ENCODE data around the gene EFCAB14.
"Not testable (repeated sequence)": the region's sequence is repeated elsewhere in the genome, so short reads cannot be mapped to it uniquely, and the experiment has no call there.

The EFCAB14 gene

GRCh38 chr1:46718727-46719622 is at the start of gene EFCAB14:
Gene EFCAB14, minus strand, starts transcription at chr1:46719114. Its CDS starts 1,027 bp downstream, at chr1:46718087.
- peak; percentile 93 for DNase-seq

- no peak for DNase-seq
These were observed 49.5 kb upstream of the EFCAB14 start for GRCh38 chr1:46768445-46768844.

DNA sequence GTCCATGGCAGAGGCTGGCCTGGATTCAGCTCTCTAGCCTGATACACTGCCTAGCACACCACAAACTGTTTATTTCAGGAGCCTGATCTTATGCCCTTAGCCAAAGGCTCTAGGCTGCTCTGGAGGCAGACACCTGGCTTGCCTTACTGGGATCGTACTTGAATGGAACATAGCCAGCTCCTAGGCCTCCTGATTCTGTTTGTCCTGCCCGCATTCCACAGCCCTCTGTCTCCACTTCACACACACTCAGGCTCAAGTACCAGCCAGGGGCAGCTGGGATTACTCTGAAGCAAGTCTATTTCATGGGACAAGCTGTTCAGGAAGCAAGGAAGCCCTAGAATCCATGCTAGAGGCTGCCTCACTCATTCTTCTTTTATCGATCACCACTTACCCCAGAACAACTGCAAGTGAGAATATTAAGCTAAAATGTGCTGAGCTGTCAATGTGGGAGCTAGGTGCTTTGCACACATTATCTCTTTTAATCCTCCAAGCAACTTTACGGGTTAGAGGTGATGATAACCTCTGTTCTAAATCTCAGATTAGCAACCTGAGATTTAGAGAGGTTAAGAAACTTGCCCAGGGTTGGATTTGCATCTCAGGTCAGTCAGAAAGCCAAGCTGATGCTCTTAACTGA is 48.9 kb upstream of the EFCAB14 start:
- DNase-seq, result no peak

DNA sequence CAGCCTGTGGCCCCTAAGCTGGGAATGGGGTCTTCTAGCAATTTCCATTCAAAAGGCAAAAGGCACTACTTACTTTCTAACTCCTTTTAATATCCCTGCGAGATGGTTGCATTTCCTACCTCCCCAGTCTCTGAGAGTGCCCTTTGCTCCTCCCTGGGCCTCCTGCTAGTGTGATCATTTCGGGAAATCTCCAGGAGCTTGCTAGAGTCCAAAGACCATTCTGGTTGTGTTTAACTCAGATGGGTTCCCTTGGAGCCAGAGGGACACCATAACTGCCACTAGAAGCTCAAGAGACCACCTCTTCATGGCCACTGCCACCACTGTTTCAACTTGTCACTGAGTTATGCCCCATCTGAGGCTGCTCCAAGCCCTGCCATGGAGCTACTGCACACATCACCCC is 45.5 kb upstream of the EFCAB14 start:
- no peak for DNase-seq

DNA sequence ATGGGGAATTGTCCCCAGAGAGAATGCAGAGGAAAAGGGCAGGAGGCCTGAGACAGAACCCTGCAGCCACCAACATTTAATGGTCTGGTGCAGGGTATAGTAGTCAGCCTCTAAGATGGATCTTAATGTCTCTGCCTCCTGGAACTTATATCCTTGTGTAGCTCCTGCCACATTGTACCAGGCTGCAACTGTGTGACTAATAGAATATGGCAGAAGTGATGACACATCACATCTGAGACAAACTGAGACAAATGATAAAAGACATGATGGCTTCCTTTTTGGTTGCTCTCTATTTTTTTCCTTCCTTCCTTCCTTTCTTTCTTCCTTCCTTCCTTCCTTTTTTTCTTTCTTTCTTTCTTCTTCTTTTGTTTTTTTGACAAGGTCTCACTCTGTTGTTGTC is 42.8 kb upstream of the EFCAB14 start:
- no peak for DNase-seq

DNA sequence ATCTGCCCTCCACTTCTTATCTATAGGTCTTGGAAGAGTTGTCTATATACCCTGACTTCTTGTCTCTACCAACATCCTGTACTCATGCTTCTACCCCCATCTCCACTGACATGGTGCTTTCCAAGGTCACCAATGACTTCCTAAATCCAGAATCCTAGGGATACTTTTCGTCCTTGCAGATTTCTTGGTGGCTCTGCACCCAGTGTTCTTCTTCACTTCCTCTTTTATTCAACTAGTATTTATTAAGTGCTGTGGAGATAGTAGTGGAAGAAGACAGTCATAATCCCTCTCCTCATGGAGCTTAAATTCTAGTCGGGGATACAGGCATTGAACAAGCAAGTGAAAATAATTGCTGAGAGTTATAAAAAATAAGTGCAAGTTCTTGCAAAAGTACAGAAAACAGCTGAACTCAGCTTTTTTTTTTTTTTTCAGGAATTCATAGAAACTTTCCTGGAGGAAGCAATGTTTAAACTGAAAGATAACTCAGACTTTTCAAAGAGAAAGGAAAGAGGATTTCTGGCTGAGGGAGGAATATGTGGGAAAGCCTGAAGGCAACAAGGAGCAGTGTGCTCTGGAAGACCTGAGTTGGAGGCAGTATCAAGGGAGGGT is 41.7 kb upstream of the EFCAB14 start:
- no peak for DNase-seq

DNA sequence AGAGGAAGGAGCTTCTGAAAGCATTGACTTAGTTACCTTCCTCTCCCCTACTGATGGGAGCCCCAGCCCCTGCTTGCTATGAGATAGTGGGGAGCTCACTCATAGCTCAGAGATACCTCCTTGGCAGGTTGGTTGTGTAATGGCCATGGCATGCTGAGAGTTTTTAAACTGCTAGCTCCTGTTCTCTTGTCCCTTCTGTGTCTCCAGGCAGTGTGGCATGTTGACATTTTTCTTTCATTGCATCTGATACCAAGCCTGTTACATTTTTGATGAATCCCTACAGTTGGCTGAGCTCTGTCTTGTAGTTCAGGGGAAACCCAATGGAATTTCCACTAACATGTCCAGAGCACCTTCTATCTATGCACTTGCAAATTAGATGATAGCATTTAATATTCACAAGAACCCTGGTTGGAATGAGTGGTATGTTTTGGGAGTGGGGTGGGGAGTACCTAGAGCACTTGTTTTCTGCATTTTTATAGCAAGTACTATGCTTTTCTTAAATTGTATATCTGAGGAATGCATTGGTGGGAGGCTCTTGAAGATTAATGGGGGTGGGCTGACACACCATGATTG is 39.1 kb upstream of the EFCAB14 start:
- no peak for DNase-seq

- DNase-seq, result peak; percentile 96
These were observed 38.5 kb upstream of the EFCAB14 start for GRCh38 chr1:46757247-46757955.

DNA sequence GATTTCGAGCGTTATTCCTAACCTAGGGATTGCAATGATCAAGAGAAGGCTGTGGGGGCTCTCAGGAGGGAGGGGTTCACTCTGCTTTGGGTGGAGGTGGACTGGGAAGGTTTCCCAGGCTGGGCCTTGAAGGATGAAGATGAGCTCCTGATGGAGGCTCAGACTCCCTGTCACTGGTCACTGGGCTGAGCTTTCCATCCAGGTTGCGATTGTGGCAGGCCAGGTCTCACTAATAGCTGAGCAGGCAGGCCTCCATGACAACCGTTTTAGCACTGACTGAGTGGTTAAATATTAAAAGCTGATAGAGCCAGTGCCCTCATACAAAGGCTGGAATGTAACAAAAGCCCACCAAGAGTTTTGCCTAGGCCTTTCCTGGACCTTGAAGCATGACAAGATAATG is 36.2 kb upstream of the EFCAB14 start:
- no peak for DNase-seq

GRCh38 chr1:46754707-46755106 is 35.8 kb upstream of the EFCAB14 start:
- DNase-seq, result peak; percentile 40

DNA sequence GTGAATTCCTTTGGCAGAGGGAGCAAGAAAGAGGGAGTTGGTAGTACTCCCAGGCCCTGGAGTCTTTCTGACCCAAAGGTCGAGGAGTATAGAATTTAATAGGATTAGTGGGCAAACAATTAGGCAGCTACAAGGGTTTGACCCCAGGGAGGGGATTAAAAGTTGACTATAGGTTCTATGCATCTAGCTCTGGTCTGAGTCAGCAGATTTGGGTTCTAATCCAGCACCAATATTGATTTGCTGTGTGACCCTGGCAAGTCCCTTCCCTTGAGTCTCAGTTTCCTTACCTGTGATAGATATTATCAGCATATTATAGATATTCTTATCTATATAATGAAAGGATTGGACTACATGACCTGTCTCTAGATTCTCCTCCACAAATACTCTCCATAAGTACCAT is 35.1 kb upstream of the EFCAB14 start:
- DNase-seq, result no peak

DNA sequence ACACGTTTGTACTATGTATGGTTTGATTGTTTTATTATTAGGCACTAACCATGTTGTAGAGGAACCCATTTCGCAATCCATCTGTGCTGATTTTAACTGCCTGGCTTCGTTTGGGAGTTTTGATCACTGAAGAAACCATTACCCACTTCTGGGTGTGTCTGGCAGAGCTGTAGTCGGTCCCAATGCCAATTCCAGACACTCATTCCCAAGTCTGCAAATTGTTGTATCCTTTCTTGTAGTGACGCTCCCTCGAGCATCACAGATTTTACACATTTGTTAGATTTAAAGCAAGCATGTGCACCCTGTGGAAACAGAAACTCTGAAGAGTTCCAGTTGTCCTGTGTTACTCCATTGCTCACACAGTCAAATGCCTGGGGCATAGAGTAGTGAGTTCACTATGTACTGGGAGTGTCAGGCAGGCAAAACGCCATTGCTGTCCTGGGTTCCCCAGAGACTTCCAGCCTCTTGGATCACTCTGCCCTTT is 31.0 kb upstream of the EFCAB14 start:
- DNase-seq, result no peak

DNA sequence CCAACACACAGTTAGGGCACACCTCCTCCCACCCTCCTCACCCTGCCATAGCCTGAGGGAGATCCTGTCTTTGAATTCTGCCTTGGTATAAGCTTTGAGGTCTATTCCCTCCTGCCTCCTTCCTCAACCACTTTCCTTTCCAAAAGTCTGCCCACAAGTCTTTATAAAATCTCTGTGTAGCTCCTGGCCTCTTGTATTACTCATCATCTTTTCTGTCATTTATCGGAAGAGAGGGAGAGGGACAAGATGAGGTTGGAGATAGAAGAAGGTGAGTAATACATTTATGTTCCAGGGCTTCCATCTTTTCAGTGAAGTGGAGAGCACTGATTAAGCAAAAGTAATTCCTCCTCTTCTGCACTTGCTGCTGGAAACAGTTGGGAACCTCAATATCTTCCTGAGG is 30.5 kb upstream of the EFCAB14 start:
- no peak for DNase-seq

- DNase-seq, result peak; percentile 64
These were observed 28.9 kb upstream of the EFCAB14 start for GRCh38 chr1:46747683-46748288.

- DNase-seq, result no peak
These were observed 23.2 kb upstream of the EFCAB14 start for GRCh38 chr1:46742069-46742468.

GRCh38 chr1:46735708-46736324 is 16.9 kb upstream of the EFCAB14 start:
- no peak for DNase-seq

DNA sequence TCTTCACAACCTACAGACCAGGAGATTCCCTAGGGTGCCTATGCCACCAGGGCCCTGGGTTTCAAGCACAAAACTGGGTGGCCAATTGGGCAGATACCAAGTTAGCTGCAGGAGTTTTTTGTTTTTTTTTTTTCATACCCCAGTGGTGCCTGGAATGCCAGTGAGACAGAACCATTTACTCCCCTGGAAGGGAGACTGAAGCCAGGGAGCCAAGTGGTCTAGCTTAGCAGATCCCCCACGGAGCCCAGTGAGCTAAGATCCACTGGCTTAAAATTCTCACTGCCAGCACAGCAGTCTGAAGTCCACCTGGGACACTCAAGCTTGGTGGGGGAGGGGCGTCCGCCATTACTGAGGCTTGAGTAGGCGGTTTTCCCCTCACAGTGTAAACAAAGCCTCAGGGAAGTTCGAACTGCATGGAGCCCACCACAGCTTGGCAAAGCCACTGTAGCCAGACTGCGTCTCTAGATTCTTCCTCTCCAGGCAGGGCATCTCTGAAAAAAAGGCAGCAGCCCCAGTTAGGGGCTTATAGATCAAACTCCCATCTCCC is 9.5 kb upstream of the EFCAB14 start:
- DNase-seq, result not testable (repeated sequence)

DNA sequence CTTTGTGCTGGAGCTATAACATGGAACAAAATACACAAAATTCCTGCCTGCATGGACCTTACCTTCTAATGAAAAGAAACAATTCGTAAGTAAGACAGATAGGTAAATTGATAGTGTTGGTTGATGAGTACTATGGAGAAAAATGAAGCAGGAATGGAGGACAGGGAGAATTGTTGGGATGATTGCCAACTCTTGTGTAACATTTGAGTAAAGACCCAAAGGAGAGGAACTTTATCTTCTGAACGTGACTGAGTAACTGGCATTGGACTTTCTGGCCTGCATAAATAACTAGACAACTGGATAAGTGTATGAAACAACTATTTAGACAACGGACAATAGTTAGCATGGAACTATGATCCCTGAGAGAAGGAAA is 6.8 kb upstream of the EFCAB14 start:
- no peak for DNase-seq

GRCh38 chr1:46724991-46725735 is 6.2 kb upstream of the EFCAB14 start:
- DNase-seq, result peak; percentile 90

- DNase-seq, result no peak
These were observed 5.0 kb upstream of the EFCAB14 start for GRCh38 chr1:46723901-46724300.

GRCh38 chr1:46721686-46722205 is 2.8 kb upstream of the EFCAB14 start:
- DNase-seq, result no peak

All from NCI-H2171 treated with DMSO at 0.1 percent for 48 hours (cell line).